ENCODE results near the gene ELF4.

DNA sequence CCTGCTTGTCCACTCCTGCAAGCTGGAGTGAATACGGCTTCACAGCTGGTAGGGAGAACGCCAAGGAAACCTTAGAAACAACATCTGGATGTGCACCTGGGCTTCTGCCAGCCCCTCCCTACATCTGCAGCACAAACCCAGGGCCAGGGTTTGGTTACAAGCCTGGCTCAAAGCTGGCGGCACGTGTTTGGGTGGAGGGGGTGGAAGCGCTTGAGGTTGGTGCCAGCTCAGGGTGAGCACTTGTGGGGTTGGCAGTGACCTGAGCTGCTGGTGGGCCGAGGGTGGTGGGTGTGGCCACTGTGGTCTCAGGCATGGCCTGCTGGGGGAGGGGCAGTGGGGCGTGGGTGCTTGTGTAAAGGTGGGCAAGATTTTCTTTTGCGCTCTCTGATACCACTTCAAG lies 15.6 kb downstream of the ELF4 start:
- TF ChIP-seq CTCF (conservative IDR thresholded peaks at IDR 0.05) (no peak), ZFX (IDR thresholded peaks at IDR 0.05) (no peak)
